BJ (cell line): ENCODE measurements around the gene DNAAF8. TPM values are rescaled to one million over a fixed set of nuclear protein-coding genes. Genes with fewer than 3 reads are reported as not detected.

Experiments
- CTCF ChIA-PET: fragments of 350-600 bp; formaldehyde crosslinking; extraction: SDS; loops from one replicate; lab custom pipeline; 2021; ENCODE audit warnings: antibody characterized with exemption, inconsistent platforms; lab: Yijun Ruan, JAX
- POLR2A ChIA-PET: fragments of 300-600 bp; sonication (Branson Sonifier 250); formaldehyde crosslinking; extraction: SDS; loops from one replicate; lab custom pipeline; 2021; ENCODE audit warnings: antibody characterized with exemption; lab: Charles Lee
- DNase-seq: peaks from one replicate; pipeline ENCODE4 v3.0.0-alpha.2; 2011; ENCODE audit warnings: low read depth
- H3K27me3 ChIP-seq: 2 replicates; pipeline ENCODE4 v1.6.0; 2011; ENCODE audit warnings: low read length; ENCODE audit not compliant: control insufficient read depth, insufficient read depth
- H3K36me3 ChIP-seq: 2 replicates; pipeline ENCODE4 v1.5.1; 2011; ENCODE audit warnings: low read length; ENCODE audit not compliant: control insufficient read depth, insufficient read depth
- H3K4me3 ChIP-seq: 2 replicates; pipeline ENCODE4 v1.5.1; 2011; ENCODE audit warnings: low read depth, mild to moderate bottlenecking, control low read depth, low read length
- CTCF ChIP-seq: IDR thresholded peaks from 2 replicates; pipeline ENCODE4 v1.5.1; 2011; ENCODE audit warnings: low read depth, mild to moderate bottlenecking, control low read depth, inconsistent platforms, low read length, moderate library complexity; ENCODE audit not compliant: insufficient read depth
- polyA plus RNA-seq: library from polyadenylated mRNA; depleted of rRNA; stranded (reverse); fragments of >200 nt; gene quantifications from 2 replicates; pipeline ENCODE4 v1.2.3, GENCODE V29; 2011

The DNAAF8 gene
- polyA plus RNA-seq, 1 experiment, result 2.2 TPM

DNA sequence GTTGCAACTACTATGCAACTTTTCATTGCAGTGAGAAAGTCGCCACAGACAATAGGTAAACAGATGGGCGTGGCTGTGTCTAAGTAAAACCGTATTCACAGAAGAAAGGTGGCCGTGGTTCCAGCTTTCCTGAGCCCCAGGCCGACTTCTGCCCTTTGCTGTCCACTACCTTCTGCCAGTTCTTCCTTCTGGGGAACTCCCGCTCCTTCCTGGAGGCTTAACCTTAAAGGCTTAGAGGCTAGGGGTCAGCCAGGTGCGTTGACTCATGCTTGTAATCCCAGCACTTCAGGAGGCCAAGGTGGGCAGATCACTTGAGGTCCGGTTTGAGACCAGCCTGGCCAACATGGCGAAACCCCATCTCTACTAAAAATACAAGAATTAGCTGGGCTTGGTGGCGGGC is 55.9 kb downstream of the DNAAF8 start:
- H3K4me3 ChIP-seq, result no peak overlapping the region
- CTCF ChIA-PET, result no interaction called here
- H3K27me3 ChIP-seq, result no peaks in the 10 kb centered on the region
- H3K36me3 ChIP-seq, result no peaks in the 10 kb centered on the region
- POLR2A ChIA-PET, result no interaction called here
- no peak for TF ChIP-seq CTCF
- no peak for DNase-seq

DNA sequence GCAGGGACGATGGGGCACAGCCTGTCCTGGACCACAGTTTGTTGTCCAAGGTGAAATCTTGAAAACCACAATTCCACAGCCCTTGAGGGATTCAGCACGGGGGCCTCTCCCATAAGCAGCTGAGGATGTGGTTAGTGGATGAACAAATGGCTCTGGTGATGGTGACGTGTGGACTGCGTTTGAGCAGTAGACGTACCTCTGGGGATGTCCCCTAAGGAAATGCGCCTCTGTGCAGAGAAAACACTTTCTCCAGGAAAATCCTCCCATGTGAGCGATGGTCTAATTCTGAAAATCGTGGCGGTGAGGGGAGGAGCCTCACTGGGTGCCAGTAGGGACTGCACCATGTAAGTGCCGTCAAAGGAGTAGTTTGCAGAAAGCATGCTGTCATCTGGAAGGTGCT is 56.5 kb downstream of the DNAAF8 start:
- Histone ChIP-seq H3K36me3 (no peaks in the 10 kb centered on the region; the same call in 1 of the 2 replicates), H3K4me3 (no peak overlapping the region), H3K27me3 (no peaks in the 10 kb centered on the region)
- ChIA-PET CTCF (no interaction called here), POLR2A (no interaction called here)
- DNase-seq, result no peak
- no peak for TF ChIP-seq CTCF

- Histone ChIP-seq H3K36me3 (no peaks in the 10 kb centered on the region; the same call in none of the 2 replicates), H3K4me3 (no peak overlapping the region), H3K27me3 (no peaks in the 10 kb centered on the region)
- no peak for DNase-seq
- no peak for TF ChIP-seq CTCF
- CTCF ChIA-PET, result no interaction called here
- POLR2A ChIA-PET, result no interaction called here
These were observed 58.7 kb downstream of the DNAAF8 start for GRCh38 chr16:4792951-4793513.

DNA sequence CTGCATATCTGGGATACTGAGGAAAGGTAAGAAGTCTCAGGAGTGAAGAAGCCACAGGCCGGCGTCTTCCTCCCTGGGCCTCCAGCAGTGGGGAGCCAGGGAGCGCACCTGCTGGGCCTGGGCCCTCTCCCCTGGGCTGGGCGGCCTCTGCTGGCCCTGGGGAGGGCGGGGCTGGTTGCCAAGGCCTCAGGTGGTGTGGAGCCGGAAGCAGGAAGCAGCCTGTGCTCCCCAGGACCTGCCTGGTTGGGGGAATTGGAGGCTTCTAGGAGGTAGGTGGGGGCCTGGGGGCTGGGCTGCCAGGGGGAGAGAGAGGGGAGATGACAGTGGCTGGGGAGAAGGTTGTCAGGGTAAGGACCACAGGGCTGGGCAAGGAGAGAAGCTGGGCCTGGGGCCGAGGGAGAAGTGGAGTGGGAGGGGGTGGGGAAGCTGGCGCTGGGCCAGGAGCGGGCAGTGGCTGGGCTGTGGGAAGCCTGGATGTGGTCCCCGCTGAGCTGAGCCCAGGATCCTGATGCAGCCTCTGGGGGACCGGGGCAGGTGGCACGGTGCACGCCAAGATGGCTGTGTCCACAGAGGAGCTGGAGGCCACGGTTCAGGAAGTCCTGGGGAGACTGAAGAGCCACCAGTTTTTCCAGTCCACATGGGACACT is 61.0 kb downstream of the DNAAF8 start, which contains the start of gene SMIM22:
Gene SMIM22 (plus strand): TSS at position 189 of the 647 bp plus-strand sequence. CDS start 366 bp downstream, at position 555.
- POLR2A ChIA-PET, result no interaction called here

More for the DNA sequence above, 61.0 kb downstream of the DNAAF8 start, which contains the start of gene SMIM22:
- no peak for TF ChIP-seq CTCF
- Histone ChIP-seq H3K27me3 (no peaks in the 10 kb centered on the region), H3K4me3 (no peak within 1 kb of the TSS), H3K36me3 (no peaks in the 10 kb centered on the region; the same call in none of the 2 replicates)
- DNase-seq, result no peak
- CTCF ChIA-PET, result interaction anchor here (1.0 kb wide), 1 partner anchor 155 kb away, joined by 3 read pairs; no protein-coding TSS in a partner anchor
